ENCODE data around the gene ZNF41.

DNA sequence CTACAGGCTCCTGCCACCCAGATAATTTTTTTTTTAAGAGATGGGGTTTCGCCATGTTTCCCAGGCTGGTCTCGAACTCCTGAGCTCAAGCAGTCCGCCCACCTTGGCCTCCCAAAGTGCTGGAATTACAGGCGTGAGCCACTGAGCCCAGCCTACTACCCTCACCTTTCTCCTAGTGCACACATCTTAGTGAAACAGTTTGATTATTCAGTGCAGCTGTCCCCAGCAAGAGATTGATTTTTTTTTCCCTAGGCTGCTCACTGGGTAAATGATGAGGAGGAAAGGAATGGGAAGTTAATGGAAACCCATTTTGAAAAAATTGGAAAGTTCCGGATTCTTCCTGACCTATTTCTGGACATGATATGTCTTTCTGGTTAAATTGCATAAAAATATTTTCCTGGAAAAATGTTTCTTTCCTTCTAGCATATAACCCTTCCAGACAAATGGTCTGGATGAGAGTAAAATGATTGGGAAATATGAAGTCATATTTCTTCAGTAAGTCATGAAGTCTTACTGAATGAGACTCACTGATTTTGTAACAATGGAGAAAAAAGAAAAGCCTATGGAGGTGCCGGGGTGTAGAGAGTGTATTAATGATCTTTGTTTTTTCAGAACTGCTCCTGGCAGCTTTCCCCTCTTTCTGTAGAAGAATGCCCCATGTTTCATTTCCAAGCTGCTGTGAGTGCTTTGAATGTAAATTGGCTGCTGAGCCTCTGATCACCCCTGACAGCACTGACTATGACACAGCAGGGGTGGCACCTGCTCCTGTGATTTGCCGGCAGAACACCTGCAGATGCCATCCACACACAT lies 19.5 kb upstream of the ZNF41 start:
- TF ChIP-seq, protein P1, sequence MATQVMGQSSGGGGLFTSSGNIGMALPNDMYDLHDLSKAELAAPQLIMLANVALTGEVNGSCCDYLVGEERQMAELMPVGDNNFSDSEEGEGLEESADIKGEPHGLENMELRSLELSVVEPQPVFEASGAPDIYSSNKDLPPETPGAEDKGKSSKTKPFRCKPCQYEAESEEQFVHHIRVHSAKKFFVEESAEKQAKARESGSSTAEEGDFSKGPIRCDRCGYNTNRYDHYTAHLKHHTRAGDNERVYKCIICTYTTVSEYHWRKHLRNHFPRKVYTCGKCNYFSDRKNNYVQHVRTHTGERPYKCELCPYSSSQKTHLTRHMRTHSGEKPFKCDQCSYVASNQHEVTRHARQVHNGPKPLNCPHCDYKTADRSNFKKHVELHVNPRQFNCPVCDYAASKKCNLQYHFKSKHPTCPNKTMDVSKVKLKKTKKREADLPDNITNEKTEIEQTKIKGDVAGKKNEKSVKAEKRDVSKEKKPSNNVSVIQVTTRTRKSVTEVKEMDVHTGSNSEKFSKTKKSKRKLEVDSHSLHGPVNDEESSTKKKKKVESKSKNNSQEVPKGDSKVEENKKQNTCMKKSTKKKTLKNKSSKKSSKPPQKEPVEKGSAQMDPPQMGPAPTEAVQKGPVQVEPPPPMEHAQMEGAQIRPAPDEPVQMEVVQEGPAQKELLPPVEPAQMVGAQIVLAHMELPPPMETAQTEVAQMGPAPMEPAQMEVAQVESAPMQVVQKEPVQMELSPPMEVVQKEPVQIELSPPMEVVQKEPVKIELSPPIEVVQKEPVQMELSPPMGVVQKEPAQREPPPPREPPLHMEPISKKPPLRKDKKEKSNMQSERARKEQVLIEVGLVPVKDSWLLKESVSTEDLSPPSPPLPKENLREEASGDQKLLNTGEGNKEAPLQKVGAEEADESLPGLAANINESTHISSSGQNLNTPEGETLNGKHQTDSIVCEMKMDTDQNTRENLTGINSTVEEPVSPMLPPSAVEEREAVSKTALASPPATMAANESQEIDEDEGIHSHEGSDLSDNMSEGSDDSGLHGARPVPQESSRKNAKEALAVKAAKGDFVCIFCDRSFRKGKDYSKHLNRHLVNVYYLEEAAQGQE (IDR thresholded peaks at IDR 0.05; ENCODE audit: unreplicated experiment): no peak
- TF ChIP-seq, protein P2, sequence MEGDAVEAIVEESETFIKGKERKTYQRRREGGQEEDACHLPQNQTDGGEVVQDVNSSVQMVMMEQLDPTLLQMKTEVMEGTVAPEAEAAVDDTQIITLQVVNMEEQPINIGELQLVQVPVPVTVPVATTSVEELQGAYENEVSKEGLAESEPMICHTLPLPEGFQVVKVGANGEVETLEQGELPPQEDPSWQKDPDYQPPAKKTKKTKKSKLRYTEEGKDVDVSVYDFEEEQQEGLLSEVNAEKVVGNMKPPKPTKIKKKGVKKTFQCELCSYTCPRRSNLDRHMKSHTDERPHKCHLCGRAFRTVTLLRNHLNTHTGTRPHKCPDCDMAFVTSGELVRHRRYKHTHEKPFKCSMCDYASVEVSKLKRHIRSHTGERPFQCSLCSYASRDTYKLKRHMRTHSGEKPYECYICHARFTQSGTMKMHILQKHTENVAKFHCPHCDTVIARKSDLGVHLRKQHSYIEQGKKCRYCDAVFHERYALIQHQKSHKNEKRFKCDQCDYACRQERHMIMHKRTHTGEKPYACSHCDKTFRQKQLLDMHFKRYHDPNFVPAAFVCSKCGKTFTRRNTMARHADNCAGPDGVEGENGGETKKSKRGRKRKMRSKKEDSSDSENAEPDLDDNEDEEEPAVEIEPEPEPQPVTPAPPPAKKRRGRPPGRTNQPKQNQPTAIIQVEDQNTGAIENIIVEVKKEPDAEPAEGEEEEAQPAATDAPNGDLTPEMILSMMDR (conservative IDR thresholded peaks at IDR 0.05; ENCODE audit: low read depth in 2 of 2): no peak
- TF ChIP-seq EZH2 (IDR thresholded peaks at IDR 0.05; ENCODE audit: low read depth, unreplicated experiment) (no peak), POLR2AphosphoS5 (IDR thresholded peaks at IDR 0.05; ENCODE audit: low read depth) (no peak), EZH2phosphoT487 (IDR thresholded peaks at IDR 0.05; ENCODE audit: unreplicated experiment) (no peak), CREB1 (CRISPR knock-in tag; IDR thresholded peaks at IDR 0.05; ENCODE audit: low read depth) (no peak), ZNF331 (CRISPR knock-in tag; IDR thresholded peaks at IDR 0.05; ENCODE audit: low read depth) (no peak), ZNF114 (CRISPR knock-in tag; IDR thresholded peaks at IDR 0.05) (no peak)
- TF ChIP-seq, protein P3, sequence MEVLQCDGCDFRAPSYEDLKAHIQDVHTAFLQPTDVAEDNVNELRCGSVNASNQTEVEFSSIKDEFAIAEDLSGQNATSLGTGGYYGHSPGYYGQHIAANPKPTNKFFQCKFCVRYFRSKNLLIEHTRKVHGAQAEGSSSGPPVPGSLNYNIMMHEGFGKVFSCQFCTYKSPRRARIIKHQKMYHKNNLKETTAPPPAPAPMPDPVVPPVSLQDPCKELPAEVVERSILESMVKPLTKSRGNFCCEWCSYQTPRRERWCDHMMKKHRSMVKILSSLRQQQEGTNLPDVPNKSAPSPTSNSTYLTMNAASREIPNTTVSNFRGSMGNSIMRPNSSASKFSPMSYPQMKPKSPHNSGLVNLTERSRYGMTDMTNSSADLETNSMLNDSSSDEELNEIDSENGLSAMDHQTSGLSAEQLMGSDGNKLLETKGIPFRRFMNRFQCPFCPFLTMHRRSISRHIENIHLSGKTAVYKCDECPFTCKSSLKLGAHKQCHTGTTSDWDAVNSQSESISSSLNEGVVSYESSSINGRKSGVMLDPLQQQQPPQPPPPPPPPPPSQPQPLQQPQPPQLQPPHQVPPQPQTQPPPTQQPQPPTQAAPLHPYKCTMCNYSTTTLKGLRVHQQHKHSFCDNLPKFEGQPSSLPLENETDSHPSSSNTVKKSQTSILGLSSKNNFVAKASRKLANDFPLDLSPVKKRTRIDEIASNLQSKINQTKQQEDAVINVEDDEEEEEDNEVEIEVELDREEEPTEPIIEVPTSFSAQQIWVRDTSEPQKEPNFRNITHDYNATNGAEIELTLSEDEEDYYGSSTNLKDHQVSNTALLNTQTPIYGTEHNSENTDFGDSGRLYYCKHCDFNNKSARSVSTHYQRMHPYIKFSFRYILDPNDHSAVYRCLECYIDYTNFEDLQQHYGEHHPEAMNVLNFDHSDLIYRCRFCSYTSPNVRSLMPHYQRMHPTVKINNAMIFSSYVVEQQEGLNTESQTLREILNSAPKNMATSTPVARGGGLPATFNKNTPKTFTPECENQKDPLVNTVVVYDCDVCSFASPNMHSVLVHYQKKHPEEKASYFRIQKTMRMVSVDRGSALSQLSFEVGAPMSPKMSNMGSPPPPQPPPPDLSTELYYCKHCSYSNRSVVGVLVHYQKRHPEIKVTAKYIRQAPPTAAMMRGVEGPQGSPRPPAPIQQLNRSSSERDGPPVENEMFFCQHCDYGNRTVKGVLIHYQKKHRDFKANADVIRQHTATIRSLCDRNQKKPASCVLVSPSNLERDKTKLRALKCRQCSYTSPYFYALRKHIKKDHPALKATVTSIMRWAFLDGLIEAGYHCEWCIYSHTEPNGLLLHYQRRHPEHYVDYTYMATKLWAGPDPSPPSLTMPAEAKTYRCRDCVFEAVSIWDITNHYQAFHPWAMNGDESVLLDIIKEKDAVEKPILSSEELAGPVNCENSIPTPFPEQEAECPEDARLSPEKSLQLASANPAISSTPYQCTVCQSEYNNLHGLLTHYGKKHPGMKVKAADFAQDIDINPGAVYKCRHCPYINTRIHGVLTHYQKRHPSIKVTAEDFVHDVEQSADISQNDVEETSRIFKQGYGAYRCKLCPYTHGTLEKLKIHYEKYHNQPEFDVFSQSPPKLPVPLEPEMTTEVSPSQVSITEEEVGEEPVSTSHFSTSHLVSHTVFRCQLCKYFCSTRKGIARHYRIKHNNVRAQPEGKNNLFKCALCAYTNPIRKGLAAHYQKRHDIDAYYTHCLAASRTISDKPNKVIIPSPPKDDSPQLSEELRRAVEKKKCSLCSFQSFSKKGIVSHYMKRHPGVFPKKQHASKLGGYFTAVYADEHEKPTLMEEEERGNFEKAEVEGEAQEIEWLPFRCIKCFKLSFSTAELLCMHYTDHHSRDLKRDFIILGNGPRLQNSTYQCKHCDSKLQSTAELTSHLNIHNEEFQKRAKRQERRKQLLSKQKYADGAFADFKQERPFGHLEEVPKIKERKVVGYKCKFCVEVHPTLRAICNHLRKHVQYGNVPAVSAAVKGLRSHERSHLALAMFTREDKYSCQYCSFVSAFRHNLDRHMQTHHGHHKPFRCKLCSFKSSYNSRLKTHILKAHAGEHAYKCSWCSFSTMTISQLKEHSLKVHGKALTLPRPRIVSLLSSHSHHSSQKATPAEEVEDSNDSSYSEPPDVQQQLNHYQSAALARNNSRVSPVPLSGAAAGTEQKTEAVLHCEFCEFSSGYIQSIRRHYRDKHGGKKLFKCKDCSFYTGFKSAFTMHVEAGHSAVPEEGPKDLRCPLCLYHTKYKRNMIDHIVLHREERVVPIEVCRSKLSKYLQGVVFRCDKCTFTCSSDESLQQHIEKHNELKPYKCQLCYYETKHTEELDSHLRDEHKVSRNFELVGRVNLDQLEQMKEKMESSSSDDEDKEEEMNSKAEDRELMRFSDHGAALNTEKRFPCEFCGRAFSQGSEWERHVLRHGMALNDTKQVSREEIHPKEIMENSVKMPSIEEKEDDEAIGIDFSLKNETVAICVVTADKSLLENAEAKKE (CRISPR knock-in tag; IDR thresholded peaks at IDR 0.05): no peak

Data from GM23338 (cell line).